GM13977 (cell line): ENCODE data around the gene LAMC1.

Source experiments
- DNase-seq: peaks from one replicate; pipeline ENCODE4 v3.0.0; 2012; ENCODE audit warnings: low spot score
- CTCF ChIP-seq: IDR thresholded peaks from 2 replicates; pipeline ENCODE4 v1.5.1; 2012; ENCODE audit warnings: mild to moderate bottlenecking, control low read depth; ENCODE audit not compliant: insufficient read depth; ENCODE audit errors: extremely low read depth, missing control alignments
- in situ Hi-C: fragments of 300-500 bp; cut with MboI; formaldehyde crosslinking; loops from one replicate; pipeline ENCODE4 v1.12.0; 2022; ENCODE audit warnings: low sequenced_read_pairs, low pct_unique_long_range_greater_than_20kb, mixed read lengths, inconsistent platforms; ENCODE audit not compliant: unreplicated experiment

LAMC1 gene

GRCh38 chr1:183105449-183105848 lies 82.2 kb downstream of the LAMC1 start:
- TF ChIP-seq CTCF, result no peak
- no peak for DNase-seq
- in situ Hi-C loops, result no loop called here

- no peak for TF ChIP-seq CTCF
- DNase-seq, result no peak
- in situ Hi-C loops, result no loop called here
Observed at GRCh38 chr1:183106166-183106565, 82.9 kb downstream of the LAMC1 start.

GRCh38 chr1:183106746-183107145 lies 83.5 kb downstream of the LAMC1 start:
- no peak for DNase-seq
- TF ChIP-seq CTCF, result no peak
- in situ Hi-C loops, result no loop called here

- in situ Hi-C loops, result no loop called here
- no peak for TF ChIP-seq CTCF
- no peak for DNase-seq
Observed at GRCh38 chr1:183110326-183110880, 87.2 kb downstream of the LAMC1 start.

- in situ Hi-C loops, result no loop called here
- DNase-seq, result no peak
- TF ChIP-seq CTCF, result no peak
Observed at GRCh38 chr1:183114441-183114840, 91.2 kb downstream of the LAMC1 start.

GRCh38 chr1:183116416-183116815 lies 93.2 kb downstream of the LAMC1 start:
- TF ChIP-seq CTCF, result no peak
- no peak for DNase-seq
- in situ Hi-C loops, result no loop called here

- TF ChIP-seq CTCF, result no peak
- in situ Hi-C loops, result no loop called here
Observed at GRCh38 chr1:183121609-183122008, 98.4 kb downstream of the LAMC1 start.

More at GRCh38 chr1:183121609-183122008, 98.4 kb downstream of the LAMC1 start:
- no peak for DNase-seq
